WTC11 (cell line): ENCODE data around the gene HEATR5A. TPM values are rescaled to one million over a fixed set of nuclear protein-coding genes. Genes with fewer than 3 reads are reported as not detected.
A peak's percentile ranks its signal among the peaks of the same experiment; 100 is the strongest.

ENCODE experiments used
- ATAC-seq: fragments of 200-7000 bp; cut with Tn5 transposase; 2 replicates; pipeline ENCODE4 v1.10.0; 2021; ENCODE audit warnings: mild to moderate bottlenecking, moderate library complexity
- CTCF ChIA-PET: fragments of 300-600 bp; sonication (Branson Sonifier 250); formaldehyde crosslinking; loops from one replicate; lab custom pipeline; 2021; ENCODE audit warnings: antibody characterized with exemption; lab: Charles Lee
- POLR2A ChIA-PET: fragments of 350-600 bp; sonication (Branson Sonifier 250); formaldehyde crosslinking; loops from one replicate; lab custom pipeline; 2021; ENCODE audit warnings: antibody characterized with exemption; lab: Charles Lee
- DNase-seq: peaks from one replicate; pipeline ENCODE4 v3.0.0; 2021; ENCODE audit warnings: low spot score
- H3K27ac Mint-ChIP-seq: 2 replicates; pipeline ENCODE4 v1.8.0; 2021; ENCODE audit warnings: mixed read lengths
- H3K27me3 Mint-ChIP-seq: 2 replicates; pipeline ENCODE4 v1.8.0; 2021; ENCODE audit warnings: low read depth, mild to moderate bottlenecking, moderate library complexity, mixed read lengths
- H3K36me3 Mint-ChIP-seq: 2 replicates; pipeline ENCODE4 v1.8.0; 2021; ENCODE audit warnings: mixed read lengths
- H3K4me1 Mint-ChIP-seq: 2 replicates; pipeline ENCODE4 v1.8.0; 2022; ENCODE audit warnings: mixed read lengths
- H3K4me3 Mint-ChIP-seq: 2 replicates; pipeline ENCODE4 v1.8.0; 2021; ENCODE audit warnings: mild to moderate bottlenecking, moderate library complexity, mixed read lengths
- H3K9me3 Mint-ChIP-seq: 2 replicates; pipeline ENCODE4 v1.8.0; 2021; ENCODE audit warnings: mixed read lengths
- ARID4B ChIP-seq: sonication (generic); formaldehyde crosslinking; IDR thresholded peaks from 2 replicates; pipeline ENCODE4 v1.8.0; 2023; ENCODE audit warnings: missing genetic modification reagents, mild to moderate bottlenecking, borderline replicate concordance
- ATF1 ChIP-seq: sonication (generic); formaldehyde crosslinking; IDR thresholded peaks from 2 replicates; pipeline ENCODE4 v1.8.1; 2023; ENCODE audit warnings: mild to moderate bottlenecking, moderate library complexity, missing genetic modification reagents
- E2F5 ChIP-seq: sonication (generic); formaldehyde crosslinking; IDR thresholded peaks from 2 replicates; pipeline ENCODE4 v1.8.1; 2022; ENCODE audit warnings: mild to moderate bottlenecking, moderate library complexity, missing genetic modification reagents
- ESRRA ChIP-seq: sonication (generic); formaldehyde crosslinking; IDR thresholded peaks from 2 replicates; pipeline ENCODE4 v1.8.1; 2022; ENCODE audit warnings: mild to moderate bottlenecking, missing genetic modification reagents, borderline replicate concordance
- IRF1 ChIP-seq: sonication (generic); formaldehyde crosslinking; IDR thresholded peaks from 2 replicates; pipeline ENCODE4 v1.8.0; 2023; ENCODE audit warnings: missing genetic modification reagents
- IRF2 ChIP-seq: sonication (generic); formaldehyde crosslinking; IDR thresholded peaks from 2 replicates; pipeline ENCODE4 v1.8.0; 2022; ENCODE audit warnings: low read depth, missing genetic modification reagents, borderline replicate concordance
- JAZF1 ChIP-seq: fragments of 250-450 bp; sonication (Bioruptor Pico); IDR thresholded peaks from 2 replicates; pipeline ENCODE4 v1.9.0; 2021; ENCODE audit warnings: moderate library complexity, mild to moderate bottlenecking, inconsistent platforms
- MYBL2 ChIP-seq: sonication (generic); formaldehyde crosslinking; IDR thresholded peaks from 2 replicates; pipeline ENCODE4 v1.8.1; 2023; ENCODE audit warnings: mild to moderate bottlenecking, moderate library complexity, missing genetic modification reagents
- NFE2L1 ChIP-seq: sonication (generic); formaldehyde crosslinking; IDR thresholded peaks from 2 replicates; pipeline ENCODE4 v1.8.1; 2023; ENCODE audit warnings: missing genetic modification reagents
- NR3C1 ChIP-seq: sonication (generic); formaldehyde crosslinking; conservative IDR thresholded peaks from 2 replicates; pipeline ENCODE4 v1.8.1; 2023; ENCODE audit warnings: low read depth, mild to moderate bottlenecking, missing genetic modification reagents
- PRDM15 ChIP-seq: sonication (generic); formaldehyde crosslinking; IDR thresholded peaks from 2 replicates; pipeline ENCODE4 v1.8.0; 2022; ENCODE audit warnings: missing genetic modification reagents
- RORB ChIP-seq: fragments of 250-450 bp; sonication (Bioruptor Pico); IDR thresholded peaks from 2 replicates; pipeline ENCODE4 v1.9.0; 2021; ENCODE audit warnings: mild to moderate bottlenecking
- SP1 ChIP-seq: sonication (generic); formaldehyde crosslinking; conservative IDR thresholded peaks from 2 replicates; pipeline ENCODE4 v1.8.1; 2022; ENCODE audit warnings: missing genetic modification reagents
- TCF7 ChIP-seq: sonication (generic); formaldehyde crosslinking; IDR thresholded peaks from 2 replicates; pipeline ENCODE4 v1.8.0; 2022; ENCODE audit warnings: mild to moderate bottlenecking, low read depth, missing genetic modification reagents, moderate library complexity
- TP53 ChIP-seq: sonication (generic); formaldehyde crosslinking; IDR thresholded peaks from 2 replicates; pipeline ENCODE4 v1.8.1; 2023; ENCODE audit warnings: mild to moderate bottlenecking, missing genetic modification reagents
- USF2 ChIP-seq: sonication (generic); formaldehyde crosslinking; IDR thresholded peaks from 2 replicates; pipeline ENCODE4 v1.8.1; 2023; ENCODE audit warnings: mild to moderate bottlenecking, missing genetic modification reagents, moderate library complexity
- ZNF219 ChIP-seq: sonication (generic); formaldehyde crosslinking; IDR thresholded peaks from 2 replicates; pipeline ENCODE4 v1.8.0; 2023; ENCODE audit warnings: missing genetic modification reagents, mild to moderate bottlenecking, borderline replicate concordance
- ZNF263 ChIP-seq: sonication (generic); formaldehyde crosslinking; IDR thresholded peaks from 2 replicates; pipeline ENCODE4 v1.8.1; 2022; ENCODE audit warnings: low read depth, mild to moderate bottlenecking, moderate library complexity, missing genetic modification reagents
- ZNF281 ChIP-seq: sonication (generic); formaldehyde crosslinking; IDR thresholded peaks from 2 replicates; pipeline ENCODE4 v1.8.0; 2023; ENCODE audit warnings: mild to moderate bottlenecking, missing genetic modification reagents
- ZNF671 ChIP-seq: fragments of 250-450 bp; sonication (Bioruptor Pico); IDR thresholded peaks from 2 replicates; pipeline ENCODE4 v1.8.0; 2021; ENCODE audit warnings: mild to moderate bottlenecking
- total RNA-seq: library from RNA; stranded (reverse); gene quantifications from 3 replicates; pipeline ENCODE4 v1.2.3, GENCODE V29; 2021

Gene HEATR5A
- total RNA-seq, 1 experiment from 2014 or later: 36.2 TPM

- no peak for TF ChIP-seq IRF1 (CRISPR knock-in tag)
- no peak for TF ChIP-seq TCF7 (CRISPR knock-in tag)
- no peak for TF ChIP-seq SP1
These were observed 15.2 kb downstream of the HEATR5A start (continued) for GRCh38 chr14:31405106-31405505.

GRCh38 chr14:31403707-31404106 lies 16.6 kb downstream of the HEATR5A start:
- Mint-ChIP-seq H3K36me3 (peaks cover 13% of the 10 kb centered on the region), H3K9me3 (no peaks in the 10 kb centered on the region), H3K4me1 (peaks cover 9% of the 10 kb centered on the region; the same call in 1 of the 2 replicates), H3K4me3 (no peak overlapping the region), H3K27me3 (no peaks in the 10 kb centered on the region), H3K27ac (no peak overlapping the region)
- ChIA-PET CTCF (no interaction called here), POLR2A (no interaction called here)
- TF ChIP-seq RORB (no peak), TCF7 (CRISPR knock-in tag) (no peak), PRDM15 (no peak)
- DNase-seq (no peak), ATAC-seq (no peak)

- ATAC-seq (no peak), DNase-seq (no peak)
- peaks cover 9% of the 10 kb centered on the region; the same call in 1 of the 2 replicates for H3K4me1 Mint-ChIP-seq
- no peak overlapping the region for H3K4me3 Mint-ChIP-seq
- 0 out of 2 replicates have a peak overlapping the region, but pooled peaks have one; percentile 11 for H3K27ac Mint-ChIP-seq
- ChIA-PET CTCF (no interaction called here), POLR2A (no interaction called here)
- H3K27me3 Mint-ChIP-seq: no peaks in the 10 kb centered on the region
- H3K36me3 Mint-ChIP-seq: peaks cover 13% of the 10 kb centered on the region
- no peaks in the 10 kb centered on the region for H3K9me3 Mint-ChIP-seq
- no peak for TF ChIP-seq ATF1 (CRISPR knock-in tag)
- no peak for TF ChIP-seq ZNF263
- no peak for TF ChIP-seq MYBL2 (CRISPR knock-in tag)
- no peak for TF ChIP-seq JAZF1
- TF ChIP-seq E2F5: no peak
- TF ChIP-seq TP53 (CRISPR knock-in tag): no peak
- no peak for TF ChIP-seq ZNF281 (CRISPR knock-in tag)
- TF ChIP-seq ARID4B (CRISPR knock-in tag): no peak
- TF ChIP-seq USF2 (CRISPR knock-in tag): no peak
- no peak for TF ChIP-seq ESRRA
- TF ChIP-seq NR3C1 (CRISPR knock-in tag): no peak
- TF ChIP-seq ZNF671 (CRISPR knock-in tag): no peak
- TF ChIP-seq NFE2L1 (CRISPR knock-in tag): no peak
- TF ChIP-seq IRF2 (CRISPR knock-in tag): no peak
- TF ChIP-seq ZNF219 (CRISPR knock-in tag): no peak
These were observed 17.4 kb downstream of the HEATR5A start for GRCh38 chr14:31402764-31403439.
